HepG2 (cell line): ENCODE measurements around the gene IKZF5. TPM values are rescaled to one million over a fixed set of nuclear protein-coding genes. Genes with fewer than 3 reads are reported as not detected.

ENCODE experiments used
- AGO2 ChIP-seq: fragments of 200-400 bp; formaldehyde crosslinking; optimal IDR thresholded peaks from 2 replicates; pipeline ENCODE3; 2017; ENCODE audit warnings: mild to moderate bottlenecking, low read depth, low read length, moderate library complexity
- ATF1 ChIP-seq: IDR thresholded peaks from 2 replicates; pipeline ENCODE4 v1.6.1; 2016; ENCODE audit warnings: mild to moderate bottlenecking, control low read depth
- CENPBD1 ChIP-seq: sonication (generic); formaldehyde crosslinking; IDR thresholded peaks from 2 replicates; pipeline ENCODE4 v1.8.0; 2022; ENCODE audit warnings: missing genetic modification reagents, low read depth, mild to moderate bottlenecking, borderline replicate concordance
- CHD4 ChIP-seq: fragments of 200-600 bp; sonication (generic); IDR thresholded peaks from 2 replicates; pipeline ENCODE4 v1.7.0; 2017; ENCODE audit warnings: mild to moderate bottlenecking, low read length, borderline replicate concordance
- EHMT2 ChIP-seq: fragments of 200-600 bp; sonication (generic); IDR thresholded peaks from 2 replicates; pipeline ENCODE4 v1.7.0; 2017; ENCODE audit warnings: antibody characterized with exemption, low read depth, low read length, borderline replicate concordance
- GPN1 ChIP-seq: sonication (generic); formaldehyde crosslinking; IDR thresholded peaks from 2 replicates; pipeline ENCODE4 v1.5.1; 2020; ENCODE audit warnings: missing genetic modification reagents, borderline replicate concordance
- HES4 ChIP-seq: sonication (generic); formaldehyde crosslinking; IDR thresholded peaks from 2 replicates; pipeline ENCODE4 v1.9.0; 2021; ENCODE audit warnings: mild to moderate bottlenecking, missing genetic modification reagents, borderline replicate concordance
- JDP2 ChIP-seq: sonication (generic); formaldehyde crosslinking; IDR thresholded peaks from 2 replicates; pipeline ENCODE4 v1.8.1; 2022; ENCODE audit warnings: missing genetic modification reagents, borderline replicate concordance
- NFE2L2 ChIP-seq: fragments of 150-350 bp; IDR thresholded peaks from 2 replicates; pipeline ENCODE4 v1.6.1; 2014; ENCODE audit warnings: low read length
- NFIB ChIP-seq: sonication (generic); formaldehyde crosslinking; IDR thresholded peaks from 2 replicates; pipeline ENCODE4 v1.9.0; 2021; ENCODE audit warnings: missing genetic modification reagents, mild to moderate bottlenecking, borderline replicate concordance
- RBM22 ChIP-seq: fragments of 200-400 bp; formaldehyde crosslinking; optimal IDR thresholded peaks from 2 replicates; pipeline ENCODE3; 2017; ENCODE audit warnings: mild to moderate bottlenecking, low read length, moderate library complexity
- SALL2 ChIP-seq: sonication (generic); formaldehyde crosslinking; IDR thresholded peaks from 2 replicates; pipeline ENCODE4 v1.8.1; 2023; ENCODE audit warnings: mild to moderate bottlenecking, missing genetic modification reagents, inconsistent platforms
- SMARCC2 ChIP-seq: fragments of 450-650 bp; IDR thresholded peaks from 2 replicates; pipeline ENCODE4 v1.6.1; 2017; ENCODE audit warnings: antibody characterized with exemption, mild to moderate bottlenecking
- SP1 ChIP-seq, 2 experiments: fragments of 450-650 bp in 1 of 2; sonication (generic) in 1 of 2; formaldehyde crosslinking in 1 of 2; IDR thresholded peaks; 2 replicates each; pipeline versions ENCODE4 v1.4.0 to v1.6.1; 2016 to 2020; ENCODE audit warnings: missing genetic modification reagents in 1 of 2
- STAT5B ChIP-seq: sonication (generic); formaldehyde crosslinking; IDR thresholded peaks from 2 replicates; pipeline ENCODE4 v1.4.0; 2020; ENCODE audit warnings: missing genetic modification reagents
- STAT6 ChIP-seq: sonication (generic); formaldehyde crosslinking; IDR thresholded peaks from 2 replicates; pipeline ENCODE4 v1.4.0; 2020; ENCODE audit warnings: missing genetic modification reagents, mild to moderate bottlenecking, borderline replicate concordance
- TAF1 ChIP-seq: sonication (generic); formaldehyde crosslinking; IDR thresholded peaks from 2 replicates; pipeline ENCODE4 v1.4.0; 2020; ENCODE audit warnings: missing genetic modification reagents
- ZFP36L2 ChIP-seq: sonication (generic); formaldehyde crosslinking; IDR thresholded peaks from 2 replicates; pipeline ENCODE4 v1.4.0; 2020; ENCODE audit warnings: missing genetic modification reagents
- ZGPAT ChIP-seq: IDR thresholded peaks from 2 replicates; pipeline ENCODE4 v1.6.1; 2016; ENCODE audit warnings: mild to moderate bottlenecking
- ZKSCAN1 ChIP-seq: fragments of 150-350 bp; IDR thresholded peaks from 2 replicates; pipeline ENCODE4 v1.6.1; 2014; ENCODE audit warnings: low read length
- ZNF280B ChIP-seq: sonication (generic); formaldehyde crosslinking; IDR thresholded peaks from 2 replicates; pipeline ENCODE4 v1.5.0; 2020; ENCODE audit warnings: missing genetic modification reagents, mild to moderate bottlenecking, borderline replicate concordance
- ZNF33B ChIP-seq: sonication (generic); formaldehyde crosslinking; IDR thresholded peaks from 2 replicates; pipeline ENCODE4 v1.5.1; 2020; ENCODE audit warnings: mild to moderate bottlenecking, missing genetic modification reagents
- ZNF614 ChIP-seq: IDR thresholded peaks from 2 replicates; pipeline ENCODE4 v1.6.1; 2018; ENCODE audit warnings: missing biosample characterization, missing genetic modification reagents, inconsistent platforms, borderline replicate concordance
- ZNF709 ChIP-seq: sonication (generic); formaldehyde crosslinking; IDR thresholded peaks from 2 replicates; pipeline ENCODE4 v1.5.0; 2020; ENCODE audit warnings: mild to moderate bottlenecking, missing genetic modification reagents
- ZSCAN9 ChIP-seq: IDR thresholded peaks from 2 replicates; pipeline ENCODE4 v1.6.1; 2016; ENCODE audit warnings: borderline replicate concordance
- polyA plus RNA-seq, 8 experiments: library from polyadenylated mRNA; depleted of rRNA in 3 of 8; stranded (reverse) in 7 of 8; unstranded in 1 of 8; fragments of >200 nt; fragmentation: Illumina TruSeq in 4 of 8; extraction: Trizol in 4 of 8; gene quantifications; 2 replicates each; pipeline versions ENCODE4 v1.2.1 to v1.2.3, GENCODE V29; 2011 to 2016; ENCODE audit warnings: low read depth in 4 of 8, missing spikeins in 1 of 8, mixed read lengths in 1 of 8; ENCODE audit not compliant: insufficient read depth in 1 of 8
- total RNA-seq, 5 experiments: library from RNA; depleted of rRNA; stranded (reverse); fragments of >200 nt; fragmentation: Illumina TruSeq; extraction: Trizol; gene quantifications; 2 replicates each; pipeline ENCODE4 v1.2.3, GENCODE V29; 2016; ENCODE audit warnings: low read depth in 1 of 5

The IKZF5 gene
- total and polyA plus RNA-seq, 2 of the 13 experiments (the other 11 are each of a cell fraction or from before 2014, with no cell fraction given) = 3.7 to 12.0 TPM

GRCh38 chr10:122953902-122954730 is 54.5 kb downstream of the IKZF5 start, which contains the start of gene C10orf88 (continued):
- TF ChIP-seq ZNF280B = peak; percentile 98
- no peak for TF ChIP-seq AGO2
- TF ChIP-seq STAT6 (CRISPR knock-in tag) = peak; percentile 84; the same call in 1 of the 2 replicates
- TF ChIP-seq SP1 (IDR thresholded peaks at IDR 0.05) = no peak
- peak; percentile 68 for TF ChIP-seq SP1 (CRISPR knock-in tag; IDR thresholded peaks at IDR 0.05)
- peak; percentile 96 for TF ChIP-seq ZNF614
- TF ChIP-seq TAF1 (CRISPR knock-in tag) = peak; percentile 92
- TF ChIP-seq CENPBD1 (CRISPR knock-in tag) = no peak
- no peak for TF ChIP-seq ATF1 (CRISPR knock-in tag)
- no peak for TF ChIP-seq ZKSCAN1
- no peak for TF ChIP-seq SMARCC2
- TF ChIP-seq ZFP36L2 (CRISPR knock-in tag) = peak; percentile 52; the same call in 1 of the 2 replicates
- TF ChIP-seq GPN1 = no peak
- TF ChIP-seq NFE2L2 = no peak
- peak; percentile 83; the same call in 1 of the 2 replicates for TF ChIP-seq NFIB (CRISPR knock-in tag)
- peak; percentile 84 for TF ChIP-seq SALL2
- TF ChIP-seq EHMT2 = no peak; the same call in 1 of the 2 replicates
- no peak for TF ChIP-seq RBM22
- TF ChIP-seq ZSCAN9 (CRISPR knock-in tag) = peak; percentile 95
- TF ChIP-seq STAT5B (CRISPR knock-in tag) = 0 out of 2 replicates have a peak, but pooled peaks have one; percentile 23
- TF ChIP-seq ZGPAT = peak; percentile 97
- TF ChIP-seq JDP2 (CRISPR knock-in tag) = no peak; the same call in 1 of the 2 replicates
- TF ChIP-seq ZNF33B (CRISPR knock-in tag) = peak; percentile 91
- peak; percentile 97 for TF ChIP-seq ZNF709 (CRISPR knock-in tag)
- TF ChIP-seq HES4 (CRISPR knock-in tag) = peak; percentile 94
- TF ChIP-seq CHD4 = no peak
